ENCODE results near the gene WDR27.

The WDR27 gene

GRCh38 chr6:169729961-169730360 lies 28.1 kb upstream of the WDR27 start:
- TF ChIP-seq, protein P1, sequence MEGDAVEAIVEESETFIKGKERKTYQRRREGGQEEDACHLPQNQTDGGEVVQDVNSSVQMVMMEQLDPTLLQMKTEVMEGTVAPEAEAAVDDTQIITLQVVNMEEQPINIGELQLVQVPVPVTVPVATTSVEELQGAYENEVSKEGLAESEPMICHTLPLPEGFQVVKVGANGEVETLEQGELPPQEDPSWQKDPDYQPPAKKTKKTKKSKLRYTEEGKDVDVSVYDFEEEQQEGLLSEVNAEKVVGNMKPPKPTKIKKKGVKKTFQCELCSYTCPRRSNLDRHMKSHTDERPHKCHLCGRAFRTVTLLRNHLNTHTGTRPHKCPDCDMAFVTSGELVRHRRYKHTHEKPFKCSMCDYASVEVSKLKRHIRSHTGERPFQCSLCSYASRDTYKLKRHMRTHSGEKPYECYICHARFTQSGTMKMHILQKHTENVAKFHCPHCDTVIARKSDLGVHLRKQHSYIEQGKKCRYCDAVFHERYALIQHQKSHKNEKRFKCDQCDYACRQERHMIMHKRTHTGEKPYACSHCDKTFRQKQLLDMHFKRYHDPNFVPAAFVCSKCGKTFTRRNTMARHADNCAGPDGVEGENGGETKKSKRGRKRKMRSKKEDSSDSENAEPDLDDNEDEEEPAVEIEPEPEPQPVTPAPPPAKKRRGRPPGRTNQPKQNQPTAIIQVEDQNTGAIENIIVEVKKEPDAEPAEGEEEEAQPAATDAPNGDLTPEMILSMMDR (IDR thresholded peaks at IDR 0.05) = no peak
- Histone ChIP-seq H3K27ac (no peak overlapping the region), H3K4me3 (no peak overlapping the region)
- DNase-seq (ENCODE audit: low spot score) = no peak

GRCh38 chr6:169726963-169727362 lies 25.1 kb upstream of the WDR27 start:
- Histone ChIP-seq H3K4me3 (no peak overlapping the region), H3K27ac (no peak overlapping the region)
- DNase-seq (ENCODE audit: low spot score) = no peak
- TF ChIP-seq, protein P1 (IDR thresholded peaks at IDR 0.05) = no peak

GRCh38 chr6:169726049-169726400 lies 24.2 kb upstream of the WDR27 start:
- TF ChIP-seq, protein P1 (IDR thresholded peaks at IDR 0.05) = no peak
- DNase-seq (ENCODE audit: low spot score) = no peak
- Histone ChIP-seq H3K4me3 (no peak overlapping the region), H3K27ac (no peak overlapping the region)

- Histone ChIP-seq H3K4me3 (peak overlapping the region; percentile 86), H3K27ac (peak overlapping the region; percentile 84 to 99)
- TF ChIP-seq, protein P1 (IDR thresholded peaks at IDR 0.05) = no peak
- peak; percentile 86 for DNase-seq (ENCODE audit: low spot score)
Measured at GRCh38 chr6:169725125-169726048, 23.6 kb upstream of the WDR27 start.

- peak; percentile 77 for DNase-seq (ENCODE audit: low spot score)
- TF ChIP-seq, protein P1 (IDR thresholded peaks at IDR 0.05) = no peak
- peak within 1 kb of the TSS; percentile 93 to 99 for H3K27ac ChIP-seq
- H3K4me3 ChIP-seq = peak within 1 kb of the TSS; percentile 86
Measured at GRCh38 chr6:169724494-169725124, 22.8 kb upstream of the WDR27 start, which contains the start of gene PHF10. Gene PHF10, minus strand, starts transcription at chr6:169724500. Its CDS starts 569 bp downstream, at chr6:169723931.

- Histone ChIP-seq H3K4me3 (peak overlapping the region; percentile 86), H3K27ac (peak overlapping the region; percentile 79 to 99)
- TF ChIP-seq, protein P1 (IDR thresholded peaks at IDR 0.05) = no peak
- peak; percentile 73 for DNase-seq (ENCODE audit: low spot score)
Measured at GRCh38 chr6:169723991-169724493, 22.2 kb upstream of the WDR27 start.
